GM19328 (cell line): ENCODE data around the gene ZIC2.

ENCODE experiments used
- ATAC-seq: cut with Tn5 transposase; IDR thresholded peaks from one replicate; pipeline ENCODE4 v1.9.1; 2021; ENCODE audit warnings: mild to moderate bottlenecking, moderate library complexity; ENCODE audit not compliant: unreplicated experiment

Gene ZIC2

DNA sequence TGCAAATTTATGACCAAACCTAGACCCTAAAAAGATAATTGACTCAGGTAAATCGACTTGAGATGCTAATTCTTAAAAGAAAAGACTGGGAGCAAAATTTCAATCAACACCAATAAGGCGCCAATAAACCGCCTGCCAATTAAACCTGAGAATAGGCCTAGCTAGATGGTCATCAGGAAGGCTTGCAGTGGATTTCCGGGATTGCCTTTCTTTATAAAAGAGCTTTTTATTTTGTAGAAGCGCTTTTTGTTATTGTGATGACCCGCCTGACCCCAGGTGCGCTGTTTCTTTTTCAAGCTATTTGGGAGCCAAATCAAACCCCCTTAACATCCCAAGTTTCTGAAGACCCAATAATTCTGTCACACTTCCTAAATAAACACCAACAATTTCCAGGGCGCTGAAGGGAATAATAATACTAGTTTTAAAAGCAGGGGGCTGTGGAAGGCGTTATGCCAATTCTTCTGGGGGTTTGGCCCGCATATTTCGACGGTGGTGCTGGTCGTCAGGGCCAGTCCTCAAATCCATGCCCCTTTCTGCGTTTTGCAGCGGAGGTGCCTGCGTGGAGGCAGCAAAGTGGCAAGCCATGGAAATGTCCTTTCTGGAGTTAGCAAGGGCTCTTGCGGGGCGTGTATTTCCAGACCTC is 7.2 kb upstream of the ZIC2 start:
- ATAC-seq, result no peak

DNA sequence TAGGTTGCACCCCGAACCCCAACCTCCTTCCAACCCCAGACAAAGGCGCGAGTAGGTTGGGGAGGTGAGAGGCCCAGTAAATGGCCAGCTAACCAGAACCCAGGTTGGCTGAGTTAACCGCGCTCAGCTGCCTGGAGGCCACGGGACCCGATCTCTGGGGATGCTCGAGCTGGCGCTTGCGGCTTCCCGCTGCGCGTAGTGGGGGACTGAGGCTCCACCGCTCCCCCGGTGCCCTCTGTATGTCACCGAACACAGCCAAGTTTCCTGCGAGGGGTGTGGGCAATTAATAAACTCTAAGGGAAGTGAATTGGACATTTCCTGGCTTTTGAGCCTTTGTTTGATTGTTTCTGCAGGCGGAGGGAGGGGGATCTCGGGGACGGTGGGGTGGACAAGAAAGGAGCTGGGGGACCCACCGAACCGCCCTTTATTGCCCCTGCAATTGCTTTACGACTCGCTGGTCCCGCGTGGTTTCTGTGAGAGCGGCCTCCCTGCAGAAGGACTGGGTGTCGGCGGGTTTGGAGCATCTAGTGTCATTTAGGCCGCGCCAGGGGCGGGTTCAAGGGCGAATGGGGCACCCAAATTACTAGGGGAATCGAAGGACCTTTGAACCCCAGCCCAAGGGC is 6.5 kb upstream of the ZIC2 start:
- no peak for ATAC-seq

DNA sequence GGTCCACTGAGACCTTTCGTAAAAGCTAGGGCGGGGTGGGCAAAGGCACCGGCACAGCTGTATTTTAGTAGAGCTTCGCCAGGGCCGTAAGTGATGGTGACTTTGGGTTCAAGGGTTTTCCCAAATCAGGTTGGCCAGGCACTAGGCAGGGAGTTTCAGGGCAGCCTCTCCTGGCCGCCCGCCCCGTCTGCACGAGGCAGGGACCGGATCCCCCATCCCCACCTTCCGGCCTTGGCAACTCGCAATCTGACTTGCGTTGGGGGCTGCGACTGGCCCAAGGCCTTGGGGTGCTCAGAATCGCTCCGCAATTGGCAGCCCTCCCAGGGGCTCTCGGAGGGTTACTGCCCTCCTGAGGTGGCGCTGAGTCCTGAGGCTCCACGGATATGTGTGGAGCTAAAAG is 6.0 kb upstream of the ZIC2 start:
- no peak for ATAC-seq

DNA sequence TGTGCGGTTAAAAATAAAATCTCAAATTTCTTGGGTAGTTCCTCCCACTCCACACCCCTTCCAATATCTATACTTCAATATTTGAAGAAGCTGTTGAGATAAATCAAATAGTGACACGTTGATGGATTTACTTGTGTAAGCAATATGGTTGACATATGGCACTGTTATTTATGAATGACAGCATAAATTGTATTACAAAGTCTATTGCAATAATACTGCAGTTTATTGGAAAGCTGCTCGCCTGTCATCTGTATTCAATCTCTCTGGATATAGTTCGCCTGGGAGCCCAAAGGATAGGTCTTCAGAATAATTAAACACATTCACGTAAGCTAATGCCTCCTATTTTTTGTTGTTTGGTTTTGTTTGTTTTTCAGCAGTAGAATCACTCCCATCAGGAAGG is 5.0 kb upstream of the ZIC2 start:
- ATAC-seq, result no peak

DNA sequence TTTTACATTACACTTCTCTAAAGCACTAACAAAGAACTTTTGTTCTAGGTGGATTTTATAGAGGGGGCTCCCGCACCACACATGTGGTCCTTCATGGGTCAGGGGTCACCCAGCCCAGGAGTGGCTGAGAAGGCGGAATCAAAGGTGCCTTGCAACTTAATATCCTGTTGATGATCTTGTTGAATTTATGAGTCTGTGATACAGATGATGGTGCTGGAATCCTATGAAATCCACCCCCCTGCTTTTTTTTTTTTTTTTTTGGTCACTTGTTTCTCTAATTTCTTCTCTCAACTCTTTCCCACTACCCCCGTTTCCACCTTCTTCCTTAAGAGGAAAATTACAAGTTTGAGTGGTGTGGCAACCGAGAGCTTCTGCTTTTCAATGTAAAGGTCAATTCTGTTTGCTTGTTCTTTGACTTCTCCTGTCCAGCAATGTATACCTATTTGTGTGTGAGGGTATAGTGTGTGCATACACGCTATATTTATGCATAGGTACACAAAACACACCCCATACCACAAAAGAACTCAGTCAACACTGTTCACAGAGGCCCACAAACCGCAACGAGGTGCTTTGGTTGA is 4.2 kb upstream of the ZIC2 start:
- no peak for ATAC-seq

DNA sequence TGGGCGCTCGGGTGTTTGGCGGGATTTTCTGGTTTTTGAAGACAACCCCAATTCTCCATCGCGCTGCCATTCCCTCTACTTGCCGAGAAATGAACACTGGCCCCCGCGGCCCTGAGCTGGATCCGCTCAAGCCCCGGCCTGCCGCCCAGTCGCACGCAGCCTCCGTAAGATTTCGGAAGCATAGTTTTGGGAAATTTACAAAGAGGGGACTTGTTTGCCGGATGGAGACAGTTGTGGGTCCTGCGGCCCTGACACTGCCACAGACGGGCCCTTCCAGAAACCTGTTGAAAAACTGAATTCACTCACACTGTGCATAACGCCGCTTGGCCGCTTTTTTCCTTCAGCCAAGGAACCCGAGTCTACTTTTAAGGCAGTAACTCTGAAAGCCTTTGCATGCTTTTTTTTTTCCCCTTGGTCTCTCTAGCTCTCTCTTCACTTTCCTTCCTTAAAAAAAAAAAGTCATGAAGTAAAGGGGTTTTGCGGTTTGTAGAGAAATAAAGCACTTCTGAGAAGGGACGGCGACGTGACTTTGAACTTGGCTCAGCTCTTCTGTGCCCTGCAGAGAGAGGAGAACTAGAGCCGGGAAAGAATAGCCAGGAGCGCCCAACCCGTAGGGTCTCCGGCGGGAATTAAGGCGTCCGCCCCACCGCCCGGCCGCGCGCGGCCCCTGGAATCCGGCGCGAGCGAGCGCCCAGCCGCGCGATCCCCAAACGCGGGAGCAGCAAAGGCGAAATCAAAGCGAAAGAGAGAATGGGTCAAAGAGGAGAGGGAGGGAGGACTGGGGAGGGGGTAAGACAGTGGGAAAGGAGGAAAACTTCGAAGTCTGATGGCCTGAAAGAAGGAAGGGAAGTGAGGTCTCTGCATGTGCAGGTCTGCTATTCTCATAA is 3.4 kb upstream of the ZIC2 start:
- no peak for ATAC-seq

DNA sequence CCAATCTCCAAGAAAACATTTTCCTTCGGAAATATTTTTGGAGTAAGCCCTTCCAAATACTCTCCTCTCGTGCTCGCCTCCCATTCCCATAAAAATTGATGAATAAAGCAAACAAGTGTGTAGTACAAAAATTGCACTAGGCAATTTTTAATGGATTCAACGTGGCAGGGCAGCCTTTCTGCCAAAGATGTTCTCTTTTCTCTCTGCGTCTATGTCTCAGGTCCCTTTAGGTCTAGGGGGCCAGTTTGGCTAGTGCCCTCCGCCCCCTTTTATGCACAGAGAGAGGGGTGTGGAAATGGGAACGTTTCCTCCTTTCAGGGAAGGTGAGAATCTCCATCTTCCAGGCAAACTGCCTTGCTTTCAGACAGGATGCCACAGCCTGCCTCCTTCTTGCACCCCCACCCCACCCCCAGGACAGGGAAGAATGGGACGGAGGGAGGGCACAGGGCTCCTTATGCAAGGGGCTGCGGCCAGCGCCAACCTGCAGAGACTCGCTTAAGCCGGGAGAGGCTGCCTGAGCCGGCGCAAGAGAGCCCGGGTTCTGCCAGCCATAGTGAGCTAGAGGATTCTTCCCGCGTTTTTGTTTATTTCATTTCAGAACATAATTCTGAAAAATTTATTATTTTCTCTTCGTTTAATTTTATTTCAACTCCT is 2.7 kb upstream of the ZIC2 start:
- no peak for ATAC-seq

DNA sequence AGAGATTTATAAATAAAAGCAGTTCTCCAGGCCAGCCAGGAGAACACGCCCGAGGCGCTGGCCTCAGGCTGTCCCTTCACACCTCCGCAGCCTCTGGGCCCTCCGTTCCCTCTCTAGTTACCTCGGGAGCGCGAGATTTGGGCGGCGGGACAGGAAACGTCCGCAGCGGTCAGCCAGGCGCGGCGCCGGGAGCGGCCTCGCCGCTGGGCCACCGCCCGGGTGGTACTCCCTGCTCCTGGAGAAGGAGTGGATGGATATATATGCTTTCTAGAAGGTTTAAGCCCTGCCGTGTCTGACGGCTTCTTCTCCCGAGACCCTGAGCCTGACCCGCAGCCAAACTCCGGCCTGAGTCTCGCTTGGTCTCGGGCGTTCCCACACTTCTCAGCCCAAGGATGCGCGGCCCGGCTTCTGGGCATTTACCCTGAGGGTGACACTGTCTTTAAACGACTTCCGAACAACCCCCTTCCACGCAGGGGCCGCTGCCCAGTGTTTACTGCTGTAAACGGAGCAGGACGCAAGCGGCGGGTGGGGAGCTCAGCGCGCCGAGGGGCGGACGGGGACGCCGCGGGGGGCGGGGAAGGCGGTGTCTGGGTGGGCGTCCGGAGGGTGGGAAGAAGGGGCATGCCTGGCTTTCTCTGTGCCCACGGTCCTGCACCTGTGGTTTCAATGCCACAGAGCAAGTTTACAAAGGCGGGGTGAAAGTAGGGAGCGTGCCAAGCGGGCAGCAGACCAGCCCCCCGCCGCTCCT is 2.0 kb upstream of the ZIC2 start:
- no peak for ATAC-seq

DNA sequence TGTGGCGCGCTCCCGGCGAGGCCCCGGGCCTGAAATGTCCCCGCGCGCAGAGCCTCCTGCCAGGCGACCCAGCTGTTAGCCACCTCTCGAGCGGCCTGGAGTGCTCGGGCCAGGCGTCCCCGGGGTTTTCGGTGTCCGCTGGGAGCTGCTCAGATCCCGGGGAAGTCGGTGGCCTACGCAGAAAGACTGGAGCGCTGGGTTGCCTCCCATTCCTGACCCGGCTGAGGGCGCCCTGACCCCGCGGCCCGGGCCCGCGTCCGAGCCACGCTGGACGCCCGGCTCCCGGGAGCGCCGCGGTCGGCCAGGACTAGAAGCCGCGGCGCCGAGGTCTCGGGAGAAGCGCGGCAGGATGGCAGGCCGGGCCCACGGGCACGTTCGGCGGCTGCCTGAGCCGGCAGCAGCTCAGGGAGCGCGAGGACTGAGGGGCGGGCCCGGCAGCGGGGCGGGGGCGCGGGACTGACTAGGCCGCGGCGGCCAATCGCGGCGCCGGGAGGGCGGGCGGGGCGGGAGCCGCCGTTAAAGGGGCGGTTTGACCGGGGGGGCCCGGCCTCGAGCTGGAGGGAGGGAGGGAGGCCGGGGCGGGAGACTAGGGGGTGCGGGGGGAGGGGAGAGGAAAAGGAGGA is 1.3 kb upstream of the ZIC2 start:
- ATAC-seq, result no peak

DNA sequence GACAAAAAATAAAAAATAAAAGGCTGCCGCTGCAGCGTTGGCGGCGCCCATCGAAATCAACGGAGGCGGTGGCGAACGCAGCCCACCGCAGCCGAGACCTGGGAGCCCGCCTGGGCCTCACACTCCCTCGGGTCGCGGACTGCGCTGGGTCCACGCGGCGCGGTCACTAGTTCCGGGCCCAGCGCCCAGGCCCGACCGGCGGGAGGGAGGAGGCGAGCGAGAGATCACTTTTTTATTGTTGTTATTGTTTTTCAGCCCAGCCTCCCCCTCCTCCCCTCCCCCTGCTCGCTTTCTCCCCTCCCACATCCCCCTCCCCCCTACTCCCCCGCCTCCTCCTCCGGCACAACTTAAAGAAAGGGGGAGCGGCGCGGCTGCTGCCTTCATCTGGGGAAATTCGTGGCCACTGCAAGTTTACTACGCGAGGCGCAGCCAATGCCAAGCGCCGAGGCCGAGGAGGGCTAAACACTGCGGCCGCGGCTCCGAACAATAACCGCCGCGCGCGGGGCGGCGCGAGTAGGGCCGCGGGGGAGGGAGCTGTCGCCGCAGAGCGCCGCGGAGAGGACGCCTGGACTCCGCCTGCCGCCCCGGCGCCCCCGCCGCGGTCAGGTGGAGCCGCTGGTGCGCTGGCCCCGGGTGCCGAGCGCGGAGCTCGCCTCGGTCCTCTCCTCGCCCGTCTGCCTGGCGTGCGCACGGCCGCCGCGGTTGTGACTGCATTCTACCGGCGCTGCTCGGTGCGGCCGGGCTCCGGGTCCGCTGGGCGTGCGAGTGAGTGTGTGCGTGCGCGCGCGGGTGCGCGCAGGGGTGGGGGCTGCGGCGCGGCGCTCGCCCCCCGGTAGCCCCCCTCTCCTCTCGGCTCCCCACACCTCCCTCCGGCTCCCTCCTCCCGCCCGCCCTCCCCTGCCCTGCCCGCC is 505 bp upstream of the ZIC2 start:
- no peak for ATAC-seq

DNA sequence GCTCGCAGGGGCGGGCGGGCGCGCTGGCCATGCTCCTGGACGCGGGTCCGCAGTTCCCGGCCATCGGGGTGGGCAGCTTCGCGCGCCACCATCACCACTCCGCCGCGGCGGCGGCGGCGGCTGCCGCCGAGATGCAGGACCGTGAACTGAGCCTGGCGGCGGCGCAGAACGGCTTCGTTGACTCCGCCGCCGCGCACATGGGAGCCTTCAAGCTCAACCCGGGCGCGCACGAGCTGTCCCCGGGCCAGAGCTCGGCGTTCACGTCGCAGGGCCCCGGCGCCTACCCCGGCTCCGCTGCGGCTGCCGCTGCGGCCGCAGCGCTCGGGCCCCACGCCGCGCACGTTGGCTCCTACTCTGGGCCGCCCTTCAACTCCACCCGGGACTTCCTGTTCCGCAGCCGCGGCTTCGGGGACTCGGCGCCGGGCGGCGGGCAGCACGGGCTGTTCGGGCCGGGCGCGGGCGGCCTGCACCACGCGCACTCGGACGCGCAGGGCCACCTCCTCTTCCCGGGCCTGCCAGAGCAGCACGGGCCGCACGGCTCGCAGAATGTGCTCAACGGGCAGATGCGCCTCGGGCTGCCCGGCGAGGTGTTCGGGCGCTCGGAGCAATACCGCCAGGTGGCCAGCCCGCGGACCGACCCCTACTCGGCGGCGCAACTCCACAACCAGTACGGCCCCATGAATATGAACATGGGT is 599 bp downstream of the ZIC2 start:
- ATAC-seq, result no peak

DNA sequence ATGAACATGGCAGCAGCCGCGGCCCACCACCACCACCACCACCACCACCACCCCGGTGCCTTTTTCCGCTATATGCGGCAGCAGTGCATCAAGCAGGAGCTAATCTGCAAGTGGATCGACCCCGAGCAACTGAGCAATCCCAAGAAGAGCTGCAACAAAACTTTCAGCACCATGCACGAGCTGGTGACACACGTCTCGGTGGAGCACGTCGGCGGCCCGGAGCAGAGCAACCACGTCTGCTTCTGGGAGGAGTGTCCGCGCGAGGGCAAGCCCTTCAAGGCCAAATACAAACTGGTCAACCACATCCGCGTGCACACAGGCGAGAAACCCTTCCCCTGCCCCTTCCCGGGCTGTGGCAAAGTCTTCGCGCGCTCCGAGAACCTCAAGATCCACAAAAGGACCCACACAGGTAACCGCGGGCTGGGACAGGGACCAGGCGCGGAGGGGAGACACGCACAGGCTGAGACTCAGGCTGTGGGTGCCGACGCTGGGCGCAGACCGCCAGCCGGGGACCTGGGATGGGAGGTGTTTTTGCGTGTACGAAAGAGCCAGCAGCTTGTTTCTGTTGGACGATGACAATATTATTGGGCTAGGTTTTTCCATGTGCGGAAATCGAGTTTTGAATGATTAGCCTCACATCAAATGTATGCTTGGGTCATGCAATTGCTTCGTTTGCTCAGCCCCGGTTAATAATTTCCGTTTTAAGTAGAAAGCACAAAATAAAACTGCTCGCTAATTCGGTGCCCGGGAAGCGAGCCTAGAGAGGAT is 1.3 kb downstream of the ZIC2 start:
- no peak for ATAC-seq

DNA sequence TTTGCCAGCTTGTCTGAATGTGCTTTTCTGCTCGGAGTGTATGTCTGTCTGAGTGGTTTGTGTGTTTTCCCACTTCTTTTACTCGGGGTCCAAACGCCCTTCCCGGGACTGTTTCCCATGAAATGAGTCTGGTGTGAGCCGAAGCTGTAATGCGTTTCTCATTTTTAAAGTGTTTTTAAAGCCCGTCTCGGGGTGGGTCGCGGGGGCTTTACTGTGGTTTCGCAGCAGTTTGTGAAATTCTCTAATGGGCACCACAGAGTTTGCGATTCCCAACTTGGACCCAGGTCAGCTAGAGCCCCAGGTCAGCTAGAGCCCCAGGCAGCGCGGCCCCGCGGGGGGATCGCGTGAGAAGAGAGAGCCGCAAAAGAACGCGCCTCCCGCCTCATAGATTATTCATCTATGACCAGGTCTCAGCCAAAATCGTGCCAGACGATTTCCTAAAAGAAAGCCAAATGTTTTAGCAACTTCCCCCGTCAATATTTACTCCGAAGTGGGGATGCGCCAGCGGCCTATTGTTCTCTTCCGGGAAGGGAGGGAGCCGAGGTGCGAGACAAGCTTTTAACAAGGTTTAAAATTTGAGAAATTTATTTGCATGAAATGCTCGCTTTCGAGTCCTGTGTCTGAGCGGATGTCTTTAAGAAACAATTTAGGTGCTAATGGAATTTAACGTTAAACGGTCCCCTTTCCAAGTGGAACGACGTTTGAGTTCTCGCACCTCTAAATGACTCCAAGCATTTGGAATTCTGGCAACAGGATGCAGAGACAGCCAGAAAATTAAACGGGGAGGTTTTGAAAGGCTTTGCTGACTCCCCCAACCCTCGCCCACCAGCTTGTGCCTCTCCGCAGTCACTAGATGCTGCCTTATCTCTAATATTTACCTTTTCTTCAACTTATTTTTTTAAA is 2.2 kb downstream of the ZIC2 start:
- ATAC-seq, result no peak

DNA sequence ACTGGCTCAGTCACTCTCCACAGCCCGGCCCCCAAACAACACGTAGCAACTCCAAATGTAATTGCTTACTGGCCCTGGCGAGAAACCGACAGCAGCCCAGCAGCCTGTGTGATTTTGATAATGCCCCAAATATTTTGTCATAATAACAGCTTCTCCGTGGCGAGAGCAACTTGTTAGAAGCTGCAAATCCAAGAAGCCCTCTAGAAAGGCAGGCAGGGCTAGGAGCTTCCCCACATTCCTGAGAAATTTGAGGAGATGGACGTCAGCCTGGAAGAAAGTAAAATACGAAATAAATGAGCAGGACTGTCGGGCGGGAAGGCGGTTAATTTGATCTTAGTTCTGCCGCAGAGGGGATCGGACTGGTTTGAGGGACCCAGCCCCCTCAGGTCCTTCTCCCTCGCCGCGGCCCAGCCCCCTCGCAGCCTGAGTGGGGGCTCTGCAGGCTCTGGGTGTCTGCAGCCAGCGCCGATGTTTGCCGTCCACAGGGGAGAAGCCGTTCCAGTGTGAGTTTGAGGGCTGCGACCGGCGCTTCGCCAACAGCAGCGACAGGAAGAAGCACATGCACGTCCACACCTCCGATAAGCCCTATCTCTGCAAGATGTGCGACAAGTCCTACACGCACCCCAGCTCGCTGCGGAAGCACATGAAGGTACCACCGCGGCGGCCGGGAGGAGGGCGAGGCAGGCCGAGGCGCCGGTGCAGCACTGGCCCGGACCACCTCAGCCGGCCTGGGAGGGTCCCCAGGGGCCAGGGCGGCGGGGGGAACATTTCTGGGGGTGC is 3.1 kb downstream of the ZIC2 start:
- ATAC-seq, result no peak

DNA sequence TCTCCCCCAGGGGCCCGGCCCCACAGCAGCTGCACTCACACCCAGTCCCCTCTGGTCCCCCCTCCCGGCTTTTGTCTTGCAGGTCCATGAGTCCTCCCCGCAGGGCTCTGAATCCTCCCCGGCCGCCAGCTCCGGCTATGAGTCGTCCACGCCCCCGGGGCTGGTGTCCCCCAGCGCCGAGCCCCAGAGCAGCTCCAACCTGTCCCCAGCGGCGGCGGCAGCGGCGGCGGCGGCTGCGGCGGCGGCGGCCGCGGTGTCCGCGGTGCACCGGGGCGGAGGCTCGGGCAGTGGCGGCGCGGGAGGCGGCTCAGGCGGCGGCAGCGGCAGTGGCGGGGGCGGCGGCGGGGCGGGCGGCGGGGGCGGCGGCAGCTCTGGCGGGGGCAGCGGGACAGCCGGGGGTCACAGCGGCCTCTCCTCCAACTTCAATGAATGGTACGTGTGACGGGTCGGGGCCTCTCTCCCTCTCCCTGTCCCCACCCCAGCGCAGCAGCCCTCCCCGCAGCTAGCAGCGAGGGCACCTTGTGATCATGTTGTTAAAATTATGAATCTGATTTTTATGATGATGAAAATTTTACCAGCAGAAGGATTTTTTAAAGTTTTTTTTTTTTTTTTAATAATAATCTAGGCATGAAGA is 3.8 kb downstream of the ZIC2 start:
- ATAC-seq, result no peak
